ENCODE results near the gene GALNT2.

DNA sequence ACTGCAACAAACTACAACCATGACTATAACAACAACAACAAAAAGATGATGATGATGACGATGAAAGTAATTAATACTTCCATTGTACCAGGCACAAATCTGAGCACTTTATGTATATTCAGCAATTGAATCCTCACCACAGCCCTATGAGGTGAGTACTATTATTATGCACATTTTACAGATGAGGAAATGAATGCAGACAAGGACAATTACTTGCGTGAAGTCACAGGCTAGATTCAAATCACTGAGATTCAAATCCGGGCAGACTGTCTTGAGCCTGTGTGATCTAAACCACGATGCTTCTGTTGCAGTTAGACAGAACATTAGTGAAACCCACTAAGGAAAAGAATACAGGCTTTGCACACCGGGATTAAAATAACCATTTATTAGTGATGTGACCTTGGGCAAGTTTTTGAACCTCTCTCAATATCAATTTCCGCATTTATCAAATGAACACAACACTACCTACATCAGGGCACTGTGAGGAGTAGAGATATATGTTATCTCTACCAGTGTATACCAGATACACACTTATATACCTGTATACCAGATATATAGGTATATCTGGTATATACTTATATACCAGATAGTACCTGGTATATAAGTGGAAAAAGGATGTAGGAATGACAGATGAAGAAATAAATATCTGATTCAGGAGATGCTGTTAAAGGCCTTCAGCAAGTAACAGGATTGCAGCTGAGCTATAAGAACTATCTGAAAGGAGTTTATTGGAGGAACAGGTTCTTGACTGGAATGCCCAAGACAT lies 34.3 kb upstream of the GALNT2 start:
- TF ChIP-seq TAF1 (IDR thresholded peaks at IDR 0.05; ENCODE audit: borderline replicate concordance, low read depth, low read length) = no peak
- no peak for TF ChIP-seq CREM (IDR thresholded peaks at IDR 0.05; ENCODE audit: low read depth)
